Measurements from ENCODE around the gene CHD6.

The CHD6 gene

DNA sequence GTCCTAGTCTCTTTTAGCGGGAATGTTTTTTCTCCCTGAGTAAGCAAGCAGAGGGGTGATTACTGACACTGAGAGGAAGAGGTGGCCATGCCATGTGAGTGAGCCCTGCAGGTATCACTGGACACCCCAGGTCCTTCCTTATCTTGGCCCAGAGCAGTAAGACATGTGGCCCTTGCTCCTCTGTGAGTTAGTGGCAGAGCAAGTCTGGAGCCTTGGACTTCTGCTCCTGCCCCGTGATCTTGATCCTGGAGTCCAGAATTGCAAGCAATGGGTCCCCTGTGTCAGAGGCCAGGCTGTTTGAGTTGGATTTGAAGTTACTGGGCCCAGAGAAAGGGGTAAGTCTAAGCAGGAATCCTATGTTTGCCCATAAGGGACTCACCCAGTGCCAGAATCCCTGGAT lies 159.4 kb downstream of the CHD6 start:
- TF ChIP-seq CEBPB (IDR thresholded peaks at IDR 0.05) (no peak), EGR1 (IDR thresholded peaks at IDR 0.05) (no peak), ZBTB7A (IDR thresholded peaks at IDR 0.05; ENCODE audit: low read depth) (no peak), FOXM1 (IDR thresholded peaks at IDR 0.05; ENCODE audit: borderline replicate concordance, low read depth) (no peak), EP300 (IDR thresholded peaks at IDR 0.05; ENCODE audit: borderline replicate concordance) (no peak), NFIC (IDR thresholded peaks at IDR 0.05) (no peak)
- TF ChIP-seq, protein P1, sequence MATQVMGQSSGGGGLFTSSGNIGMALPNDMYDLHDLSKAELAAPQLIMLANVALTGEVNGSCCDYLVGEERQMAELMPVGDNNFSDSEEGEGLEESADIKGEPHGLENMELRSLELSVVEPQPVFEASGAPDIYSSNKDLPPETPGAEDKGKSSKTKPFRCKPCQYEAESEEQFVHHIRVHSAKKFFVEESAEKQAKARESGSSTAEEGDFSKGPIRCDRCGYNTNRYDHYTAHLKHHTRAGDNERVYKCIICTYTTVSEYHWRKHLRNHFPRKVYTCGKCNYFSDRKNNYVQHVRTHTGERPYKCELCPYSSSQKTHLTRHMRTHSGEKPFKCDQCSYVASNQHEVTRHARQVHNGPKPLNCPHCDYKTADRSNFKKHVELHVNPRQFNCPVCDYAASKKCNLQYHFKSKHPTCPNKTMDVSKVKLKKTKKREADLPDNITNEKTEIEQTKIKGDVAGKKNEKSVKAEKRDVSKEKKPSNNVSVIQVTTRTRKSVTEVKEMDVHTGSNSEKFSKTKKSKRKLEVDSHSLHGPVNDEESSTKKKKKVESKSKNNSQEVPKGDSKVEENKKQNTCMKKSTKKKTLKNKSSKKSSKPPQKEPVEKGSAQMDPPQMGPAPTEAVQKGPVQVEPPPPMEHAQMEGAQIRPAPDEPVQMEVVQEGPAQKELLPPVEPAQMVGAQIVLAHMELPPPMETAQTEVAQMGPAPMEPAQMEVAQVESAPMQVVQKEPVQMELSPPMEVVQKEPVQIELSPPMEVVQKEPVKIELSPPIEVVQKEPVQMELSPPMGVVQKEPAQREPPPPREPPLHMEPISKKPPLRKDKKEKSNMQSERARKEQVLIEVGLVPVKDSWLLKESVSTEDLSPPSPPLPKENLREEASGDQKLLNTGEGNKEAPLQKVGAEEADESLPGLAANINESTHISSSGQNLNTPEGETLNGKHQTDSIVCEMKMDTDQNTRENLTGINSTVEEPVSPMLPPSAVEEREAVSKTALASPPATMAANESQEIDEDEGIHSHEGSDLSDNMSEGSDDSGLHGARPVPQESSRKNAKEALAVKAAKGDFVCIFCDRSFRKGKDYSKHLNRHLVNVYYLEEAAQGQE (IDR thresholded peaks at IDR 0.05; ENCODE audit: low read depth) = no peak

DNA sequence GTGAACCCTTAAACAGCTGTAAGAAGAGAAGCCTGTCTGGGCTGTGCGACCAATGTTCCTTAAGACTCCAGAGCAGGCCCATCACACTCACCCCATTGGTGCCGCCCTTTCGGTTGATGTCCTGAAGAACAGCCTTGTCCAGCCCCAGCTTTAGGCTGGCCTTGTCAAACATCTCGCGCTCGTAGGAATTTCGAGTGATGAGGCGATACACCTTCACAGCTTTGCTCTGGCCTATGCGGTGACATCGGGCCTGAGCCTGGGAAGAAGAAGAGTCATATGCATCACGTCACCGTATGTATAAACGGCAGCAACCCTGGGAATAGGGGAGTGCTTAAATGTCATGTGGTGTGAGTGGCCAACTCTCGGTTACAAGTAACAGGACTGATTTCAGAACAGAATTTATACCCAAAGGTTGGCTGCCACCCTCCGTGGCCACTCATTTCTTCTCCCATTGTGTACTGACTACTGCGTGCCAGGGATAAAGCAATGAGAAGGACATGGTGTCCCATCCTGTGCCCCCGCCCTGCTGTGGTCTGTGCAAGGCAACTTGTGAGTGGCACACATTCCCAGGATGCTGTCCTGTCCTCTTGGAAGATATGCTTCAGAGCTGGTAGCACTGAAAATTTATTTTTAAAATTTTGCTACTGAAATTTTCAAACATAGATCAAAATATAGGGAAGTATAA lies 160.9 kb downstream of the CHD6 start:
- TF ChIP-seq NFIC (IDR thresholded peaks at IDR 0.05) (no peak), TCF12 (IDR thresholded peaks at IDR 0.05; ENCODE audit: low read depth) (no peak)

DNA sequence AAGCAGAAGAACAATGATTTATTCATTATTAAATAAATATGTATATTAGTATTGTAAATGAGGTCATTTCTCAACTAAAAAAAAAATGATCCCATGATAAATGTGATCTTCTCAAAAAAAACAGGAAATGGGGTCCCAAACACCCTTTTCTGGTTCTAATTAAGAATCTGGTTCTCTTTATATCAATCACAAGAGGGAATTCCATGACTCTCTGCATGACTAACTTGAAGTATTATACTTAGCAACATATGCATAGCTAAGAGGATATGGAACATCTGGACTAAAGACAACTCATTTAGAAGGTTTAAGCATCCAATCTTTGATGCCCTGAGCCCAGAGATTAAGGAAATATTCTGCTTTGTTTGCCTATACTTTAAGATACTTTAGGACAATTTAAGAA lies 161.8 kb downstream of the CHD6 start:
- TF ChIP-seq EP300 (IDR thresholded peaks at IDR 0.05; ENCODE audit: borderline replicate concordance) (no peak), ZBTB7A (IDR thresholded peaks at IDR 0.05; ENCODE audit: low read depth) (no peak), TEAD4 (IDR thresholded peaks at IDR 0.05) (no peak), FOXM1 (IDR thresholded peaks at IDR 0.05; ENCODE audit: borderline replicate concordance, low read depth) (no peak), CREB1 (IDR thresholded peaks at IDR 0.05; ENCODE audit: low read depth) (no peak), TCF12 (IDR thresholded peaks at IDR 0.05; ENCODE audit: low read depth) (no peak), YY1 (IDR thresholded peaks at IDR 0.05; ENCODE audit: low read depth) (no peak), CEBPB (IDR thresholded peaks at IDR 0.05) (no peak), TAF1 (IDR thresholded peaks at IDR 0.05; ENCODE audit: low read depth) (no peak), NFIC (IDR thresholded peaks at IDR 0.05) (no peak), RAD21 (IDR thresholded peaks at IDR 0.05; ENCODE audit: low read depth) (no peak), EGR1 (IDR thresholded peaks at IDR 0.05) (no peak)
- TF ChIP-seq, protein P1 (IDR thresholded peaks at IDR 0.05; ENCODE audit: low read depth) = no peak
- TF ChIP-seq, protein P2, sequence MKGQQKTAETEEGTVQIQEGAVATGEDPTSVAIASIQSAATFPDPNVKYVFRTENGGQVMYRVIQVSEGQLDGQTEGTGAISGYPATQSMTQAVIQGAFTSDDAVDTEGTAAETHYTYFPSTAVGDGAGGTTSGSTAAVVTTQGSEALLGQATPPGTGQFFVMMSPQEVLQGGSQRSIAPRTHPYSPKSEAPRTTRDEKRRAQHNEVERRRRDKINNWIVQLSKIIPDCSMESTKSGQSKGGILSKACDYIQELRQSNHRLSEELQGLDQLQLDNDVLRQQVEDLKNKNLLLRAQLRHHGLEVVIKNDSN (IDR thresholded peaks at IDR 0.05) = no peak
- TF ChIP-seq, protein P3, sequence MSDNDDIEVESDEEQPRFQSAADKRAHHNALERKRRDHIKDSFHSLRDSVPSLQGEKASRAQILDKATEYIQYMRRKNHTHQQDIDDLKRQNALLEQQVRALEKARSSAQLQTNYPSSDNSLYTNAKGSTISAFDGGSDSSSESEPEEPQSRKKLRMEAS (IDR thresholded peaks at IDR 0.05) = no peak

DNA sequence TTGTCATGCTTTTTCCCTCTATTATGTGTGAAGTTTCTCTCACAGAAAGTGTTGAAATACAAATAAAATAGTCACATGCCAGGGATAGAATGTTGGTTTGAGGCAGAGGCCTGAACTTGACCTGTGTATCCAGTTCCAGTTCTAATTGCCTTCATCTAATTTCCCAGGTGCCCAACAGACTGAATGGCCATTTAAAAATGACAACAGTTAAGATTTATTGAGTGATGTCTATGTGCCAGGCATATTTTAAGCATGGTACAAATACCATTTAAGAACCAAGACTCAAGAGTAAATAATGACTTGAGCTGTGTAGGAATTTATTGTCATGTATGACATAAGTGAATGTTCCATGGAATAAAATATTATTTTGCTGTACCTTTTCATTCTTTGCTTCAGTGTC lies 163.9 kb downstream of the CHD6 start:
- TF ChIP-seq NFIC (IDR thresholded peaks at IDR 0.05) (no peak), ZBTB7A (IDR thresholded peaks at IDR 0.05; ENCODE audit: low read depth) (no peak), FOXM1 (IDR thresholded peaks at IDR 0.05; ENCODE audit: borderline replicate concordance, low read depth) (no peak), TAF1 (IDR thresholded peaks at IDR 0.05; ENCODE audit: low read depth) (no peak)
- TF ChIP-seq, protein P1 (IDR thresholded peaks at IDR 0.05; ENCODE audit: low read depth) = no peak

DNA sequence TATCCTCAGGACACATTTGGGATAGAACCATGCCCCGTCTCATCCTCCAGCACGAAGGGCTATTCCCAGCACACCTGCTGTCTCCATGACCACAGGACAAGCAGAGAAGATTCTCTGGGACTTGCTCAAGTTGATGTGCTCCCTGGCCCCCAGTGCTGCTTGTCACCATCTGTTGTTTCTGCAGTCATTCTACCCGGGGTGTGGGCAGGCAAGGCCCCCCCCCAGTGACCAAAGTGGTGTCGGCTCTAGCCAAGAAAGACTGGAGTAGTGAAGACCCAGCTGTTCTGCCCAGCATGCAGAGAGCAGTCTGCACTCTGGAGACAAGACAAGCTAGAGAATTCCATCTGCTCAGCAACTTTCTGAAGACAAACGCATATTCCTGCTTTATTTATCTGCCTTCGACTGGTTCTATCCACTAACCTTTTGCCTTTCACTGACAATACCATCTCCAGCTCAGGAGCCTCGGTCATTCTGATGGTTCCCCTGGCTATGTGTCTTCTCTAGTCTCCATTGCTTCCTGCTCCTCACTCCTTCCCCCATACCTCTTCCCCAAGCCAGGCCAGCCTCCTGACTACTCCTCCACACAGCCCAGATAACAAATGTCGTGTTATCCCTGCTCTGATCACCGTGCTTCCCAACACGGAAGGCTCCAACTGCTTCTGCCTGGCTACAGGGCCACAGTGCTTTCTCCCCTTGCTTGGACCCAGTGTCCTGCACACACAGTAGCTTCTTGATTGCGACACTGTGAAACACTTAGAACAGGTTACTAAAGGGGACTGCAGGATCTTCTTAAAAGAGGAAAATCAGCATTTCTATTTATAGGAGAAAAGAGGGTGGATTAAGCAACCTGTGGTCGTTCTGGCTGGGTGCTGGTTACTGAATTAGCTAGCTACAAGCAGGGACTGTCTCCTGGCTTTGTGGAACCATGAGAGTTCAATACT lies 164.9 kb downstream of the CHD6 start:
- no peak for TF ChIP-seq YY1 (IDR thresholded peaks at IDR 0.05; ENCODE audit: low read depth)
- TF ChIP-seq, protein P1 (IDR thresholded peaks at IDR 0.05; ENCODE audit: low read depth) = no peak
- TF ChIP-seq, protein P3 (IDR thresholded peaks at IDR 0.05) = no peak
- TF ChIP-seq NFIC (IDR thresholded peaks at IDR 0.05) = no peak
- TF ChIP-seq, protein P2 (IDR thresholded peaks at IDR 0.05) = no peak
- no peak for TF ChIP-seq FOXM1 (IDR thresholded peaks at IDR 0.05; ENCODE audit: borderline replicate concordance, low read depth)
- TF ChIP-seq TCF12 (IDR thresholded peaks at IDR 0.05; ENCODE audit: low read depth) = no peak
- no peak for TF ChIP-seq TAF1 (IDR thresholded peaks at IDR 0.05; ENCODE audit: low read depth)
- no peak for TF ChIP-seq RAD21 (IDR thresholded peaks at IDR 0.05; ENCODE audit: low read depth)
- no peak for TF ChIP-seq TEAD4 (IDR thresholded peaks at IDR 0.05)
- no peak for TF ChIP-seq ZBTB7A (IDR thresholded peaks at IDR 0.05; ENCODE audit: low read depth)

Data from Ishikawa (cell line).